HepG2 (cell line): ENCODE measurements around the gene RAD54L2. TPM values are rescaled to one million over a fixed set of nuclear protein-coding genes. Genes with fewer than 3 reads are reported as not detected.

ENCODE experiments used
- AGO2 ChIP-seq: fragments of 200-400 bp; formaldehyde crosslinking; optimal IDR thresholded peaks from 2 replicates; pipeline ENCODE3; 2017; ENCODE audit warnings: mild to moderate bottlenecking, low read depth, low read length, moderate library complexity
- KDM5B ChIP-seq: sonication (generic); formaldehyde crosslinking; IDR thresholded peaks from 2 replicates; pipeline ENCODE4 v1.4.0; 2020; ENCODE audit warnings: missing genetic modification reagents, mild to moderate bottlenecking, borderline replicate concordance
- MXD4 ChIP-seq: IDR thresholded peaks from 2 replicates; pipeline ENCODE4 v1.6.1; 2016; ENCODE audit warnings: mild to moderate bottlenecking, missing biosample characterization, missing genetic modification reagents
- NFKBIZ ChIP-seq: IDR thresholded peaks from 2 replicates; pipeline ENCODE4 v1.6.1; 2018; ENCODE audit warnings: missing genetic modification reagents, missing compliant biosample characterization
- PTBP1 ChIP-seq: fragments of 200-400 bp; formaldehyde crosslinking; IDR thresholded peaks from 2 replicates; pipeline ENCODE4 v1.6.1; 2018; ENCODE audit warnings: low read length, low read depth; ENCODE audit not compliant: poor library complexity, severe bottlenecking
- SAP130 ChIP-seq: IDR thresholded peaks from 2 replicates; pipeline ENCODE4 v1.6.1; 2016; ENCODE audit warnings: low read depth
- SMARCE1 ChIP-seq: fragments of 450-650 bp; IDR thresholded peaks from 2 replicates; pipeline ENCODE4 v1.6.1; 2017; ENCODE audit warnings: borderline replicate concordance
- SMC3 ChIP-seq: IDR thresholded peaks from 2 replicates; pipeline ENCODE4 v1.6.1; 2011; ENCODE audit warnings: low read length, improper control_type of control experiment
- SNAI1 ChIP-seq: sonication (generic); formaldehyde crosslinking; IDR thresholded peaks from 2 replicates; pipeline ENCODE4 v1.5.0; 2020; ENCODE audit warnings: mild to moderate bottlenecking, missing genetic modification reagents, borderline replicate concordance
- TGIF2 ChIP-seq: IDR thresholded peaks from 2 replicates; pipeline ENCODE4 v1.6.1; 2016; ENCODE audit warnings: control low read depth, missing compliant biosample characterization
- TMF1 ChIP-seq: sonication (generic); formaldehyde crosslinking; IDR thresholded peaks from 2 replicates; pipeline ENCODE4 v1.8.1; 2022; ENCODE audit warnings: low read depth, missing genetic modification reagents
- ZNF205 ChIP-seq: IDR thresholded peaks from 2 replicates; pipeline ENCODE4 v1.6.1; 2018; ENCODE audit warnings: missing biosample characterization, missing genetic modification reagents
- ZNF296 ChIP-seq: sonication (generic); formaldehyde crosslinking; conservative IDR thresholded peaks from 2 replicates; pipeline ENCODE4 v1.5.0; 2020; ENCODE audit warnings: mild to moderate bottlenecking, missing genetic modification reagents
- ZNF678 ChIP-seq: sonication (generic); formaldehyde crosslinking; IDR thresholded peaks from 2 replicates; pipeline ENCODE4 v1.4.0; 2020; ENCODE audit warnings: mild to moderate bottlenecking, missing genetic modification reagents
- ZNF75D ChIP-seq: sonication (generic); formaldehyde crosslinking; IDR thresholded peaks from 2 replicates; pipeline ENCODE4 v1.8.1; 2023; ENCODE audit warnings: missing genetic modification reagents, mild to moderate bottlenecking, borderline replicate concordance
- ZNF782 ChIP-seq: sonication (generic); formaldehyde crosslinking; IDR thresholded peaks from 2 replicates; pipeline ENCODE4 v1.4.0; 2020; ENCODE audit warnings: missing genetic modification reagents, mild to moderate bottlenecking, borderline replicate concordance
- ZNF839 ChIP-seq: sonication (generic); formaldehyde crosslinking; IDR thresholded peaks from 2 replicates; pipeline ENCODE4 v1.4.0; 2020; ENCODE audit warnings: missing genetic modification reagents, mild to moderate bottlenecking, borderline replicate concordance
- polyA plus RNA-seq, 8 experiments: library from polyadenylated mRNA; depleted of rRNA in 3 of 8; stranded (reverse) in 7 of 8; unstranded in 1 of 8; fragments of >200 nt; fragmentation: Illumina TruSeq in 4 of 8; extraction: Trizol in 4 of 8; gene quantifications; 2 replicates each; pipeline versions ENCODE4 v1.2.1 to v1.2.3, GENCODE V29; 2011 to 2016; ENCODE audit warnings: low read depth in 4 of 8, missing spikeins in 1 of 8, mixed read lengths in 1 of 8; ENCODE audit not compliant: insufficient read depth in 1 of 8
- total RNA-seq, 5 experiments: library from RNA; depleted of rRNA; stranded (reverse); fragments of >200 nt; fragmentation: Illumina TruSeq; extraction: Trizol; gene quantifications; 2 replicates each; pipeline ENCODE4 v1.2.3, GENCODE V29; 2016; ENCODE audit warnings: low read depth in 1 of 5
- TF ChIP-seq, protein P1 (sequence below): IDR thresholded peaks from 2 replicates; pipeline ENCODE4 v1.6.1; 2016
- TF ChIP-seq, protein P2 (sequence below): sonication (generic); formaldehyde crosslinking; IDR thresholded peaks from 2 replicates; pipeline ENCODE4 v1.5.1; 2020; ENCODE audit warnings: mild to moderate bottlenecking, missing genetic modification reagents, moderate library complexity
- TF ChIP-seq, protein P3 (sequence below): sonication (generic); formaldehyde crosslinking; IDR thresholded peaks from 2 replicates; pipeline ENCODE4 v1.4.0; 2020; ENCODE audit warnings: mild to moderate bottlenecking, missing genetic modification reagents

RAD54L2 gene
- total and polyA plus RNA-seq, 2 of the 13 experiments (the other 11 are each of a cell fraction or from before 2014, with no cell fraction given) = 5.5 to 14.8 TPM

DNA sequence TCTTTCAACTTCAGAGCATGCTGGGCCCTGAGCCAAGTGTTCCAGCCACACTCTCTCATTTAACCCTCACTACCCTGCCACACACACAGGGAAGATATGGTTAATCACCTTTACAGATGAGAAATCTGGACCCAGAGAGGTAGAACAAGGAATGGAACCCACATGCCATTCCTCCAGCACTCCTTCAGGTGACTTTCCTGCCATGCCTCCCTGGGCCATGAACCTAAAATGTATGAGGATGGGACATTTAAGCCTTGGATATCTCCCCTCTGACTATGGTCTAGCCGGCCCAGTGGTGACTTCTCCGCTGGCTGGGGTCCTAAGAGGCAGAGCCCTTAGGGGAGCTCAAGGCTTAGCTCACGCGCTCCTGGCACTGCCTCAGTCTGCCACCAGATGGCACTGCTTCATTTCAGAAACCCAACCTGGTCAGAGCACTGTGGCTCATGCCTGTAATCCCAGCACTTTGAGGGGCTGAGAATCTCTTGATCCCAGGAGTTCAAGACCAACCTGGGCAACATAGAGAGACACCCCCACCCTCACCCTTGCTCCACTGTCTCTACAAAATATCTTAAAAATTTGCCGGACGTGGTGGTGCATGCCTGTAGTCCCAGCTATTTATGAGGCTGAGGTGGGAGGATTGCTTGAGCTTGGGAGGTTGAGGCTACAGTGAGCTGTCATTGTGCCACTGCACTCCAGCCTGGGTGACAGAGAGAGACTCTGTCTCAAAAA lies 36.5 kb upstream of the RAD54L2 start (continued):
- TF ChIP-seq NFKBIZ (CRISPR knock-in tag) = no peak
- TF ChIP-seq MXD4 (CRISPR knock-in tag) = 0 out of 2 replicates have a peak, but pooled peaks have one; percentile 40
- no peak for TF ChIP-seq ZNF296
- no peak for TF ChIP-seq SMARCE1
- TF ChIP-seq ZNF678 (CRISPR knock-in tag) = no peak
- no peak for TF ChIP-seq ZNF205 (CRISPR knock-in tag)
- no peak for TF ChIP-seq AGO2
- TF ChIP-seq ZNF839 = no peak
- TF ChIP-seq KDM5B (CRISPR knock-in tag) = peak; percentile 26; the same call in 1 of the 2 replicates
- TF ChIP-seq TMF1 (CRISPR knock-in tag) = no peak
- TF ChIP-seq ZNF782 (CRISPR knock-in tag) = no peak
- TF ChIP-seq, protein P1, sequence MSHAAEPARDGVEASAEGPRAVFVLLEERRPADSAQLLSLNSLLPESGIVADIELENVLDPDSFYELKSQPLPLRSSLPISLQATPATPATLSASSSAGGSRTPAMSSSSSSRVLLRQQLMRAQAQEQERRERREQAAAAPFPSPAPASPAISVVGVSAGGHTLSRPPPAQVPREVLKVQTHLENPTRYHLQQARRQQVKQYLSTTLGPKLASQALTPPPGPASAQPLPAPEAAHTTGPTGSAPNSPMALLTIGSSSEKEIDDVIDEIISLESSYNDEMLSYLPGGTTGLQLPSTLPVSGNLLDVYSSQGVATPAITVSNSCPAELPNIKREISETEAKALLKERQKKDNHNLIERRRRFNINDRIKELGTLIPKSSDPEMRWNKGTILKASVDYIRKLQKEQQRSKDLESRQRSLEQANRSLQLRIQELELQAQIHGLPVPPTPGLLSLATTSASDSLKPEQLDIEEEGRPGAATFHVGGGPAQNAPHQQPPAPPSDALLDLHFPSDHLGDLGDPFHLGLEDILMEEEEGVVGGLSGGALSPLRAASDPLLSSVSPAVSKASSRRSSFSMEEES (CRISPR knock-in tag) = 0 out of 2 replicates have a peak, but pooled peaks have one; percentile 23
- TF ChIP-seq SNAI1 (CRISPR knock-in tag) = no peak
- no peak for TF ChIP-seq ZNF75D (CRISPR knock-in tag)
- TF ChIP-seq SMC3 = peak; percentile 89
- TF ChIP-seq, protein P2, sequence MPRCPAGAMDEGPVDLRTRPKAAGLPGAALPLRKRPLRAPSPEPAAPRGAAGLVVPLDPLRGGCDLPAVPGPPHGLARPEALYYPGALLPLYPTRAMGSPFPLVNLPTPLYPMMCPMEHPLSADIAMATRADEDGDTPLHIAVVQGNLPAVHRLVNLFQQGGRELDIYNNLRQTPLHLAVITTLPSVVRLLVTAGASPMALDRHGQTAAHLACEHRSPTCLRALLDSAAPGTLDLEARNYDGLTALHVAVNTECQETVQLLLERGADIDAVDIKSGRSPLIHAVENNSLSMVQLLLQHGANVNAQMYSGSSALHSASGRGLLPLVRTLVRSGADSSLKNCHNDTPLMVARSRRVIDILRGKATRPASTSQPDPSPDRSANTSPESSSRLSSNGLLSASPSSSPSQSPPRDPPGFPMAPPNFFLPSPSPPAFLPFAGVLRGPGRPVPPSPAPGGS (CRISPR knock-in tag) = no peak
- 0 out of 2 replicates have a peak, but pooled peaks have one; percentile 25 for TF ChIP-seq TGIF2 (CRISPR knock-in tag)
- TF ChIP-seq, protein P3, sequence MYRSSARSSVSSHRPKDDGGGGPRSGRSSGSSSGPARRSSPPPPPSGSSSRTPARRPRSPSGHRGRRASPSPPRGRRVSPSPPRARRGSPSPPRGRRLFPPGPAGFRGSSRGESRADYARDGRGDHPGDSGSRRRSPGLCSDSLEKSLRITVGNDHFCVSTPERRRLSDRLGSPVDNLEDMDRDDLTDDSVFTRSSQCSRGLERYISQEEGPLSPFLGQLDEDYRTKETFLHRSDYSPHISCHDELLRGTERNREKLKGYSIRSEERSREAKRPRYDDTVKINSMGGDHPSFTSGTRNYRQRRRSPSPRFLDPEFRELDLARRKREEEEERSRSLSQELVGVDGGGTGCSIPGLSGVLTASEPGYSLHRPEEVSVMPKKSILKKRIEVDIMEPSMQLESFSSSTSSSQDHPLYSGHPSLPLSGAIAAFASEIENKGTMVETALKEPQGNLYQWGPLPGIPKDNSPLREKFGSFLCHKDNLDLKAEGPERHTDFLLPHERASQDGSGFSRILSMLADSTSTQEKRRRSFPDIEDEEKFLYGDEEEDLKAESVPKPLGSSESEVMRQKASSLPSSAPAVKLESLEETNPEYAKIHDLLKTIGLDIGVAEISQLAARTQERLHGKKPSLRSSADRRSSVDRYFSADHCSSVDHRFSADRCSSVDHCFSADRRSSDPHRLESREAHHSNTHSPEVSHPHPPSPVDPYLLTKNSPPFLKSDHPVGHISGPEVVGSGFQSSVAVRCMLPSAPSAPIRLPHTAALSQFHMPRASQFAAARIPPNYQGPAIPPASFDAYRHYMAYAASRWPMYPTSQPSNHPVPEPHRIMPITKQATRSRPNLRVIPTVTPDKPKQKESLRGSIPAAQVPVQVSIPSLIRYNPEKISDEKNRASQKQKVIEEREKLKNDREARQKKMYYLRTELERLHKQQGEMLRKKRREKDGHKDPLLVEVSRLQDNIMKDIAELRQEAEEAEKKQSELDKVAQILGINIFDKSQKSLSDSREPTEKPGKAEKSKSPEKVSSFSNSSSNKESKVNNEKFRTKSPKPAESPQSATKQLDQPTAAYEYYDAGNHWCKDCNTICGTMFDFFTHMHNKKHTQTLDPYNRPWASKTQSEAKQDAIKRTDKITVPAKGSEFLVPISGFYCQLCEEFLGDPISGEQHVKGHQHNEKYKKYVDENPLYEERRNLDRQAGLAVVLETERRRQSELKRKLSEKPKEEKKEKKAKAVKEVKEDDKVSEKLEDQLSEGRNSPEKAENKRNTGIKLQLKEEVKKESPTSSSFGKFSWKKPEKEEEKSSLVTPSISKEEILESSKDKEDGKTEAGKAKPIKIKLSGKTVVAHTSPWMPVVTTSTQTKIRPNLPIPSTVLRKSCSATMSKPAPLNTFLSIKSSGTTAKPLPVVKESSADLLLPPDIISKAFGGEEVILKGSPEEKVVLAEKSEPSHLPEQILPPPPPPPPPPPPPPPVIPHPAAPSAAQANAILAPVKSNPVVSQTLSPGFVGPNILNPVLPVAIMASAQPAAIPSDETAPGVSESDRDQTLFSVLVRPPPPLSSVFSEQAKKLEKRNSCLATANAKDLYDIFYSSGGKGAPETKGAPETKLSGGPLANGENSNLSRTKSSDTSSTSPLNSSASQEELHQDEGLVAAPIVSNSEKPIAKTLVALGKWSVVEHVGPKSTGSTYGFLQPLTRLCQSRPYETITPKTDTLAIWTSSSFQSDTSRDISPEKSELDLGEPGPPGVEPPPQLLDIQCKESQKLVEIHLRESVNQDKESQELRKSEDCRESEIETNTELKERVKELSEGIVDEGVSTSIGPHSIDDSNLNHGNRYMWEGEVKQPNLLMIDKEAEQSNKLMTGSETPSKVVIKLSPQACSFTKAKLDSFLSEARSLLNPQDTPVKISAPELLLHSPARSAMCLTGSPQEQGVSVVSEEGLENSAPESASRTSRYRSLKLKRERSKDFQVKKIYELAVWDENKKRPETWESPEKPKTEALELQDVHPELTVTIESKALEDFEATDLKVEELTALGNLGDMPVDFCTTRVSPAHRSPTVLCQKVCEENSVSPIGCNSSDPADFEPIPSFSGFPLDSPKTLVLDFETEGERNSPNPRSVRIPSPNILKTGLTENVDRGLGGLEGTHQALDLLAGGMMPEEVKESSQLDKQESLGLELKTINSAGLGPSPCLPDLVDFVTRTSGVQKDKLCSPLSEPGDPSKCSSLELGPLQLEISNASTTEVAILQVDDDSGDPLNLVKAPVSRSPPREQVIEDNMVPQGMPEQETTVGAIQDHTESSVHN (CRISPR knock-in tag) = no peak
- no peak for TF ChIP-seq PTBP1
- TF ChIP-seq SAP130 = 0 out of 2 replicates have a peak, but pooled peaks have one; percentile 26
